SHP77 treated with DMSO at 0.1 percent for 48 hours (cell line): Measurements from ENCODE around the gene ZIC3.
"Not testable (repeated sequence)": the region's sequence is repeated elsewhere in the genome, so short reads cannot be mapped to it uniquely, and the experiment has no call there.

ENCODE experiments used
- DNase-seq: peaks from one replicate; lab custom pipeline; 2025; lab: John Stamatoyannopoulos, UW

The ZIC3 gene

GRCh38 chrX:137565921-137566745 is at the start of gene ZIC3:
ZIC3 (plus strand) TSS chrX:137566127; CDS start chrX:137566692, 565 bp downstream.
- DNase-seq = no peak

- no peak for DNase-seq
These were observed 46.5 kb upstream of the ZIC3 start for GRCh38 chrX:137519459-137519858.

DNA sequence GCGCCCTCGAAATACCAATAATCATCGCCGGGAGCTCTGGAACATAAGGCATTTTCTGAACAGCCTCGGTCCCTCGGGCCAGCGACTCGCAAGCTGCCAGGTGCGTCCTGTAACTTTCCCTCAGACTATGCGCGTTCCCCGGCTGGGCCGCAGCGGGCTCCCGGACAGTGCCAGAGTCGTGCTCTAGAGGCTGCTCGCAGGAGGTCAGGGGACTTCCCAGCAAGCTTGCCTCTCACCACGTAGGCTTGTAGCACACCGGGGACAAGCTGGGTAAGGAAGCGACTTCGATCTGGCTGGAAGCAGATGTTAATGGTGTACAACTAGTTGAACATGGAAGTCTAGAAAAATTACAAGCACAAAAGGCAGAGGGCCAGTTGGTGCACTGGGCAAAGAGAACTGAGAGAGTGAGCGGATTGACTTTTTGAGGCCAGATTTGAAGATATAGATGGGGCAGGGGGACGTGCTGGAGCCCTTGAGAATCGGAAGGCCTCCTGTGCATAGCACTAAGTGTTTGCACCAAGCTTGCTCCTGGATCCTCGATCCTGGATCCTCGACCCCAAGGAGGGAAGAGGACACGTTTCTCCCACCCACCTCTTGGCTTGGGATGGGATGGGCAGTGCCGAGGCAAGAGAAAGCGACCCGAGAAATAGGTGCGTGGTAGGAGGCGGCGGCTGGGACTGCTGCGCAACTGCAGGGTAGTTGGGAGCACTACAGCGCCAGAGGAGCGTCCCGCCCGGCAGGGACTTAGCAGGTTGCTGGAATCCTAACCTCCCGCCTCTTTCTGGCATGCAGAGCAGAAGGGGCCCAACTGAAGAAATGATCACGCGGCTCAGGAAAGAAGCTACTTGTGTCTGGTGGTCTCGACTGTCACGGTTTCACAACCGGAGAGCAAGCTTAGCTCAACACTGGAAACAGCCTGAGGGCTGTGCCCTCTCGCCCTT is 19.9 kb upstream of the ZIC3 start:
- no peak for DNase-seq

GRCh38 chrX:137547291-137547690 is 18.6 kb upstream of the ZIC3 start:
- no peak for DNase-seq

DNA sequence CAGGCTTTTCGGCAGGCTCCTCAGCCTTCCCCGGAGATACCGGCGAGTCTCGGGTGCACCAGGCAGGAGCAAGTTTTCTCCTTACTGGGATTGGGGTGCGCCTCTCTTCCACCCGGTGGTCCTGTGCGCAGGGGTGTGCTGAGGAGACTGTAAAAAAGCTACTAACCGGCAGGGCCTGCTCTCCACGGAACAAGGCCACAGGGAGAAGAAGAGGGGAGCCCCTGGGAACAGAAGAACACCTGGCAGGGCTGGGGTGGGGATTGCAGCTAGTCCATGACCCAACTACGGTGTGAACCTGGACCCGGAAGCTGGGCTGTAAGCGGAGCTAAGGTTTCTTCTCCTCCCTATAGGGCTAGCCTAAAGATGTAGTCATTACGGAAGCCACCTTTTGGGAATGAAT is 17.7 kb upstream of the ZIC3 start:
- DNase-seq = no peak

GRCh38 chrX:137549073-137549472 is 16.9 kb upstream of the ZIC3 start:
- DNase-seq = no peak

DNA sequence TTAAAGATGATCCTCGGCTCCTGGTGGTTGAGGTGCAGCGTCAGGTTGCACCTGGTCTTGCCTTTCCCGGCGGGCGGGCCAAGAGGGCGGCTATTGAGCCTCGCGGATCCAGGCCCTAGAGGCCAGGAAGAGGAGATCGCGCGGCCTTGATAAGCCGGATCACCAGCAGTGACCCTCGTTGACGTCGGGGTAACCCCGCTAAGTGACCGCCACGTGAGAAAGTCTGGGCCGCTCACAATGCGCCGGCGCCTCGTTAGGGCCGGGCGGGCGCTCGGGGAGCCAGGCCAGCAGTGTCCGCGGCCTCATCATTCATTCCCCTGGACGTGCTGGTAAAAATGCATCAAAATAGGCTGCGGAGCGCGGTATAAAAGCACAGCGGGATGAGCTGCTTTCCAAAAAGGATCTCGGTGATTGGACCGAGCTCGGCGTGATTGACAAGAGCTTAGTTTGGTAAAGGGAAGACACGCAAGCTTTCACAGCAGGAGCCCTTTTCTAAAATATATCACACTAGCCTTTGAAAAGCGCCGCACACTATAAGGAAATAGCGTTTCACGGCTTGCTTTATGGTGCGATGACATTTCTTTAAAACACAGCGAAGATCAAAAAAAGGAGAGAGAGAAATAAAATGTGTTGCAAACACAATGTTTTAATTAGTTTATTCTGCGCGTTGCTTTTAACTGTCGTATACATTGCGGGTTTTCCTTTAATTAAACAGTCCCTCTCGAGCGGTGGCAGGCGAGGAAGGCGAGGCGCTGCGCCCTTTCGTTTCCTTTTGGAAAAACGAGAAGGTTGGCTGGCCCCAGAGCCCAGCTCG is 15.9 kb upstream of the ZIC3 start:
- no peak for DNase-seq

- DNase-seq = no peak
These were observed 15.2 kb upstream of the ZIC3 start for GRCh38 chrX:137550665-137551261.

GRCh38 chrX:137552098-137552497 is 13.8 kb upstream of the ZIC3 start:
- DNase-seq = not testable (repeated sequence)

- DNase-seq = no peak
These were observed 3.8 kb upstream of the ZIC3 start for GRCh38 chrX:137562096-137562495.

DNA sequence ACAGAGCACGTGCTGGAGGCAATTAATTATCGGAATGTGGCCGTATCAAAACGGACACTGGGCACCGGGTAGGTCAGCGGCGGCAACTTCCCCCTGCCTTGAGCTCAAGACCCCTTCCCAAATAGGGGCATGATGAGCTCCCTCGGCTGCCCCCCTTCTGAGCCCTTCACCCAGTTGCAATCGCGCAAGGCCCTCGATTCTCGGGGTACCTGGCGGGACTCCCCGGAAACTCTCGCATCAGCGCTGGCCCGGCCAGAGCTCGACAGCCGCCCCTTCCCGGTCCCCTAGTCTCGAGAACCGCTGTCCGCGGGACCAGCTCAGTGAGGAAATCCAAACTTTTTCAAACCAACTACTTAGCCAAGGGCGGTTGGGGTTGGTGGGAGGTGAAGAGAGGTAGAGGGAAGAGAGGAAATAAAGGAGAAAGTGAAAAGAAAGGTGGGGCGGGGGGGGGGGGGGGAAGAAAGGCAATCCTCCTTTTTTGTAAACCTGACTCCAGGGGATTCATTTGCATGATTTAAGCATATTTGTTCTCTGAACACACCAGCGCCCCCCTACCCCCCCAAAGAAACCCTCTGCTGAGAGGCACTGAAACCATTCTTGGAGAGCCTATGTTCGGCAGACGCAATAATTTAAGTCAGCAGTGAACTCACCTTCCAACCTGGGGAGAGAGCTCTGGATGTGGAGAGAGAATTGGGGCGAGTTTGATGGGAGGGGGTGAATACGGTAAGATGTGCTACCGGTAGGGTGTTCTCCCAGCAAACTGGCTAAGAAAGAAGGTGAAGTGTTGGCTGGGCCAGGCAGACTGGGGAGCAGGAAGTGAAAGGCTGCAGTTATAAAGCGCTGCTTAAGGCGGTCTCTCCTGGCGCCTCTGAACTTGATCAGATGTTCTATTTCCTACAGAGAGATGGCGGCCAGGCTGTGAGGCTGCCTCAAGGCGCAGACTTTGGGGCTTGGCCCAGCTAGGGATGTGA is 2.0 kb upstream of the ZIC3 start:
- DNase-seq = no peak

GRCh38 chrX:137565318-137565904 is 516 bp upstream of the ZIC3 start:
- no peak for DNase-seq

DNA sequence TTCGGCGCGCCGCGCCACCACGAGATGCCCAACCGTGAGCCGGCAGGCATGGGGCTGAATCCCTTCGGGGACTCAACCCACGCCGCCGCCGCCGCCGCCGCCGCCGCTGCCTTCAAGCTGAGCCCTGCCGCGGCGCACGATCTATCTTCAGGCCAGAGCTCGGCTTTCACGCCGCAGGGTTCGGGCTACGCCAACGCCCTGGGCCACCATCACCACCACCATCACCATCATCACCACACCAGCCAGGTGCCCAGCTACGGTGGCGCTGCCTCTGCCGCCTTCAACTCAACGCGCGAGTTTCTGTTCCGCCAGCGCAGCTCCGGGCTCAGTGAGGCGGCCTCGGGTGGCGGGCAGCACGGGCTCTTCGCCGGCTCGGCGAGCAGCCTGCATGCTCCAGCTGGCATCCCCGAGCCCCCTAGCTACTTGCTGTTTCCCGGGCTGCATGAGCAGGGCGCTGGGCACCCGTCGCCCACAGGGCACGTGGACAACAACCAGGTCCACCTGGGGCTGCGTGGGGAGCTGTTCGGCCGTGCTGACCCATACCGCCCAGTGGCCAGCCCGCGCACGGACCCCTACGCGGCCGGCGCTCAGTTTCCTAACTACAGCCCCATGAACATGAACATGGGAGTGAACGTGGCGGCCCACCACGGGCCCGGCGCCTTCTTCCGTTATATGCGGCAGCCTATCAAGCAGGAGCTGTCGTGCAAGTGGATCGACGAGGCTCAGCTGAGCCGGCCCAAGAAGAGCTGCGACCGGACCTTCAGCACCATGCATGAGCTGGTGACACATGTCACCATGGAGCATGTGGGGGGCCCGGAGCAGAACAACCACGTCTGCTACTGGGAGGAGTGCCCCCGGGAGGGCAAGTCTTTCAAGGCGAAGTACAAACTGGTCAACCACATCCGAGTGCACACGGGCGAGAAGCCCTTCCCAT is 1.1 kb downstream of the ZIC3 start:
- no peak for DNase-seq

- DNase-seq = no peak
These were observed 1.8 kb downstream of the ZIC3 start for GRCh38 chrX:137567682-137568232.

GRCh38 chrX:137568741-137569469 is 3.0 kb downstream of the ZIC3 start:
- no peak for DNase-seq

- no peak for DNase-seq
These were observed 3.6 kb downstream of the ZIC3 start for GRCh38 chrX:137569470-137569891.

GRCh38 chrX:137573324-137574101 is 7.6 kb downstream of the ZIC3 start:
- no peak for DNase-seq
